HUES48 (cell line): ENCODE measurements around the gene SKAP1.

Experiments
- H3K27ac ChIP-seq: one replicate; pipeline ENCODE4 v1.7.0; 2013; ENCODE audit warnings: low read depth, low read length, inconsistent platforms
- H3K27me3 ChIP-seq: 2 replicates; pipeline ENCODE4 v1.6.1; 2013; ENCODE audit warnings: mild to moderate bottlenecking, low read length; ENCODE audit not compliant: control insufficient read depth, insufficient read depth
- H3K36me3 ChIP-seq: 2 replicates; pipeline ENCODE4 v1.6.1; 2013; ENCODE audit warnings: low read length; ENCODE audit not compliant: control insufficient read depth, insufficient read depth
- H3K4me1 ChIP-seq: 2 replicates; pipeline ENCODE4 v1.6.1; 2013; ENCODE audit warnings: mild to moderate bottlenecking, low read length; ENCODE audit not compliant: control insufficient read depth, insufficient read depth
- H3K4me3 ChIP-seq: 2 replicates; pipeline ENCODE4 v1.5.1; 2013; ENCODE audit warnings: mild to moderate bottlenecking, low read depth, low read length
- H3K9ac ChIP-seq: 2 replicates; pipeline ENCODE4 v1.6.1; 2013; ENCODE audit warnings: mild to moderate bottlenecking, low read depth, low read length, moderate library complexity
- H3K9me3 ChIP-seq: 2 replicates; pipeline ENCODE4 v1.6.1; 2013; ENCODE audit warnings: low read length; ENCODE audit not compliant: control insufficient read depth, insufficient read depth

SKAP1 gene

GRCh38 chr17:48278760-48279491, 151.1 kb downstream of the SKAP1 start:
- Histone ChIP-seq H3K27ac (no peak overlapping the region), H3K4me3 (no peak overlapping the region), H3K27me3 (no peaks in the 10 kb centered on the region), H3K9me3 (no peaks in the 10 kb centered on the region), H3K9ac (no peak overlapping the region), H3K4me1 (no peaks in the 10 kb centered on the region), H3K36me3 (no peaks in the 10 kb centered on the region)

GRCh38 chr17:48276776-48277175, 153.2 kb downstream of the SKAP1 start:
- no peaks in the 10 kb centered on the region for H3K9me3 ChIP-seq
- H3K4me1 ChIP-seq: no peaks in the 10 kb centered on the region
- H3K36me3 ChIP-seq: no peaks in the 10 kb centered on the region
- no peak overlapping the region for H3K4me3 ChIP-seq
- H3K9ac ChIP-seq: no peak overlapping the region
- H3K27me3 ChIP-seq: no peaks in the 10 kb centered on the region
- H3K27ac ChIP-seq: no peak overlapping the region

GRCh38 chr17:48270899-48271298, 159.1 kb downstream of the SKAP1 start:
- no peaks in the 10 kb centered on the region for H3K9me3 ChIP-seq
- peaks cover 4% of the 10 kb centered on the region; the same call in 1 of the 2 replicates for H3K4me1 ChIP-seq
- no peak overlapping the region for H3K9ac ChIP-seq
- H3K4me3 ChIP-seq: no peak overlapping the region
- H3K36me3 ChIP-seq: no peaks in the 10 kb centered on the region
- H3K27ac ChIP-seq: no peak overlapping the region
- H3K27me3 ChIP-seq: no peaks in the 10 kb centered on the region

DNA sequence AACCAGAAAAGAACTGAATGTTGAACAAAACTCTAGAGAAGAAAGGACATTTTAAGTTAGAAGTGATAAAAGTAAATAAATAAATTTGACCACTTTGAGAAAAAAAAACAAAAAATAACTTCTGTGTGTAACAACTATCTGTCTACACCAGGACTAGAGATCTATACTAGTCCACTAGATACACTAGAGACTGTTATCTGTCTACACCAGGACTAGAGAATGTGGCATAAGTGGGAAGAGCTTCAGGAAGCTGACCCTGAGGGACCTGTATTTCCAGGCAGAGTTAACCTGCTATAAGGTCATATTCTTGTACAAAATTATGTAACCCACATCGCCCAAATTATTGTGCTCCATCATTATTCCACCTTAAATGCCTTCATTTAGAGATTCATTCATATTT, 160.8 kb downstream of the SKAP1 start:
- no peak overlapping the region for H3K4me3 ChIP-seq
- no peaks in the 10 kb centered on the region for H3K27me3 ChIP-seq
- H3K4me1 ChIP-seq: peaks cover 5% of the 10 kb centered on the region; the same call in 1 of the 2 replicates
- no peak overlapping the region for H3K27ac ChIP-seq
- no peak overlapping the region for H3K9ac ChIP-seq
- H3K36me3 ChIP-seq: no peaks in the 10 kb centered on the region
- H3K9me3 ChIP-seq: no peaks in the 10 kb centered on the region

GRCh38 chr17:48263731-48264035, 166.3 kb downstream of the SKAP1 start:
- Histone ChIP-seq H3K4me3 (no peak overlapping the region), H3K9ac (no peak overlapping the region), H3K9me3 (no peaks in the 10 kb centered on the region), H3K27ac (no peak overlapping the region), H3K27me3 (no peaks in the 10 kb centered on the region), H3K36me3 (no peaks in the 10 kb centered on the region), H3K4me1 (peaks cover 27% of the 10 kb centered on the region)

DNA sequence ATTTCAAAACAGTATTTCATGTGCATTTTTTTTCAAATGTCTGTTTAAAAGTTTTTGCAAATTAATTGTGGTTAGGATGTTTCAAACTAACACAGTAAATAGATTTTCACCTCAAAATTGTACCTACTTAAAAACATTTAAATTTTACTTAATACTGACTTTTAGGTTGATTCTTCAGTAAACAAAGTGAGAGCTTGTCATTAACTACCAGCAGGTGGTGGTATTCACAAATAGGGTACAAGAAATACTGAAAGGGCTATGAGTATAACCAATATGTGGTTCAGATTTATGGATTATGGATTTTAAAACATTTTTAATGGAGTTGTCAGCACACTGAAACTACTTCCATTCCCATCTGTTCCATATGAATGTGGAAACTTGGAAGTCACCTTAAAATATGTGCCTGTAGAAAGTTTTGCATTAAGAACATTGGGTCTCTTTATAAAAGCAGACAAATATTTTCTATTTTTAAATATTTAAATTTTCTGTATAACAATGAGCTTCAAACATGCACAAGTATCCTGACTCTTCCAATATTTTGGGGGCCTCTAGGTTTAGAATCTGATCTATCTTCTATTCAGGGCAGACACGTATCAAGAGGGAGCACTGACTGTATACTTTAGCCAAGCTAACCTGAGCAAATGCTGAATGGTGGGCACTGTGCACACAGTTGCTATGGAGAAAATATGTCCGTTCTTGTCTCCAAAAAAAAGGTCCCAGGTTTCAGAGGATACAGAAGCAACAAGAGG, 166.9 kb downstream of the SKAP1 start:
- no peak overlapping the region for H3K4me3 ChIP-seq
- peaks cover 27% of the 10 kb centered on the region for H3K4me1 ChIP-seq
- no peaks in the 10 kb centered on the region for H3K27me3 ChIP-seq
- no peaks in the 10 kb centered on the region for H3K36me3 ChIP-seq
- H3K9ac ChIP-seq: no peak overlapping the region
- H3K9me3 ChIP-seq: no peaks in the 10 kb centered on the region
- no peak overlapping the region for H3K27ac ChIP-seq

- Histone ChIP-seq H3K27ac (peak overlapping the region; percentile 9), H3K9me3 (no peaks in the 10 kb centered on the region)
These were observed 168.6 kb downstream of the SKAP1 start for GRCh38 chr17:48261297-48261880.

GRCh38 chr17:48259694-48260291, 170.2 kb downstream of the SKAP1 start:
- Histone ChIP-seq H3K9me3 (no peaks in the 10 kb centered on the region), H3K9ac (no peak overlapping the region), H3K36me3 (no peaks in the 10 kb centered on the region), H3K4me3 (no peak overlapping the region), H3K27ac (no peak overlapping the region), H3K4me1 (peaks cover 22% of the 10 kb centered on the region), H3K27me3 (no peaks in the 10 kb centered on the region)

More at GRCh38 chr17:48261297-48261880, 168.6 kb downstream of the SKAP1 start:
- Histone ChIP-seq H3K9ac (no peak overlapping the region), H3K4me1 (peaks cover 27% of the 10 kb centered on the region), H3K36me3 (no peaks in the 10 kb centered on the region), H3K4me3 (no peak overlapping the region), H3K27me3 (no peaks in the 10 kb centered on the region)

DNA sequence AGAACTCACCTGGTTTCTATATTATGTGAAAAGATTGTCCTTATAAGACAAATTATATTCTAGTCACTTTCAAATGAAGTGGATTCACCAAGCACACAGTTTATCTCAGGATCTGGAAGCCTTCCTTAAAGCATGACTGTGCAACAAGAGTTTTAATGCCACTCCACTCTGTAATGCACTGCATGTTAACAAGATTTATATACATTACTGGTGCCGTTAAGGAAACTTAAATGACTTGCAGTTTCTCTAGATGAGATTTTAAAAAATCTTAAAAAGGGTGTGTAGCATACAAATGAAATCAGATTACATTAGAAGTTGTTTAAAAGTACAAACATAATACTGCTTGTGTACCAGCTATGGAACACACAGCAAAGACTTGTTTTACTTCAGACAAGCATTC, 171.7 kb downstream of the SKAP1 start:
- Histone ChIP-seq H3K9me3 (no peaks in the 10 kb centered on the region), H3K4me1 (peaks cover 22% of the 10 kb centered on the region), H3K27me3 (no peaks in the 10 kb centered on the region), H3K4me3 (no peak overlapping the region), H3K36me3 (no peaks in the 10 kb centered on the region), H3K27ac (no peak overlapping the region), H3K9ac (no peak overlapping the region)

DNA sequence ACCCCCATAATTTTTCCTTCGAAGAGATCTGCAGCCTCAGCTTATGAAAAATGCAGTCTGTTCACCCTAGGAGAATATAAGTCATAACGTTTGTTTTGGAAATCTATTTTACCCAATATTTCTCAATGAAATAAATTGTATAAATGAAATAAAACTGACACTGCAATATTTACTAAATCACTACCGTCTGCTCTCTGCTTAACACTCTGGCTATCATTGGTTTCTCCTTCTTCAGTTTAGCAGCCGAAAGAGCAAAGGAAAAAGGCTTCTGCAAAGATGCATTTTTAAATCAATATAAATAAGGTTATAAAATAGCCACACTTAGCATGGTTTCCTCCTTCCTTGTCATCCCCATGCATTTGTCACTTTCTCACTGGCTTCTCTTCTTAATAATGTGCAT, 174.3 kb downstream of the SKAP1 start:
- Histone ChIP-seq H3K9me3 (no peaks in the 10 kb centered on the region), H3K36me3 (no peaks in the 10 kb centered on the region), H3K9ac (no peak overlapping the region), H3K4me1 (peaks cover 29% of the 10 kb centered on the region), H3K27me3 (no peaks in the 10 kb centered on the region), H3K4me3 (no peak overlapping the region), H3K27ac (no peak overlapping the region)

- no peaks in the 10 kb centered on the region for H3K27me3 ChIP-seq
- no peak overlapping the region for H3K4me3 ChIP-seq
- H3K36me3 ChIP-seq: no peaks in the 10 kb centered on the region
- no peaks in the 10 kb centered on the region for H3K9me3 ChIP-seq
- no peak overlapping the region for H3K27ac ChIP-seq
- no peak overlapping the region for H3K9ac ChIP-seq
- H3K4me1 ChIP-seq: peaks cover 23% of the 10 kb centered on the region
These were observed 175.1 kb downstream of the SKAP1 start for GRCh38 chr17:48254896-48255295.
